ENCODE data around the gene RHOG. TPM values are rescaled to one million over a fixed set of nuclear protein-coding genes. Genes with fewer than 3 reads are reported as not detected.
A peak's percentile ranks its signal among the peaks of the same experiment; 100 is the strongest.

The RHOG gene
- total and polyA plus RNA-seq, 2 experiments from 2014 or later = 18.0 to 36.9 TPM

- Histone ChIP-seq H3K9me3 (ENCODE audit: low read depth) (no peaks in the 10 kb centered on the region), H2AFZ (peak overlapping the region; percentile 5), H3K4me3 (peak overlapping the region; percentile 38), H3K4me1 (ENCODE audit: insufficient read depth) (peaks cover 13% of the 10 kb centered on the region), H4K20me1 (ENCODE audit: insufficient read depth, poor library complexity, severe bottlenecking) (peaks cover 34% of the 10 kb centered on the region), H3K36me3 (replicated peaks; ENCODE audit: insufficient read depth, low read depth) (no peaks in the 10 kb centered on the region), H3K9me2 (replicated peaks; ENCODE audit: insufficient read depth) (no peaks in the 10 kb centered on the region), H3K27ac (peak overlapping the region; percentile 94), H3K79me2 (peaks cover 53% of the 10 kb centered on the region), H3K4me2 (peak overlapping the region; percentile 97), H3K27me3 (no peaks in the 10 kb centered on the region)
- TF ChIP-seq EZH2phosphoT487 (IDR thresholded peaks at IDR 0.05; ENCODE audit: low read depth, severe bottlenecking, unreplicated experiment) = no peak
- no peak for TF ChIP-seq CTCF (IDR thresholded peaks at IDR 0.05; ENCODE audit: poor library complexity)
- no peak for TF ChIP-seq EZH2 (IDR thresholded peaks at IDR 0.05; ENCODE audit: borderline replicate concordance)
- WGBS (ENCODE audit: low lambda C conversion rate, missing lambda C conversion rate) = 3% methylated on average over 21 of the region's 26 CpGs
- DNase-seq (ENCODE audit: low spot score) = peak; percentile 80
Measured at GRCh38 chr11:3796801-3797328, 43.9 kb downstream of the RHOG start.

GRCh38 chr11:3796346-3796745 lies 44.4 kb downstream of the RHOG start:
- Histone ChIP-seq H4K20me1 (ENCODE audit: insufficient read depth, poor library complexity, severe bottlenecking) (peaks cover 39% of the 10 kb centered on the region), H3K4me2 (peak overlapping the region; percentile 97), H3K79me2 (peaks cover 58% of the 10 kb centered on the region), H2AFZ (no peak overlapping the region), H3K27me3 (no peaks in the 10 kb centered on the region), H3K27ac (peak overlapping the region; percentile 94), H3K9me2 (replicated peaks; ENCODE audit: insufficient read depth) (no peaks in the 10 kb centered on the region), H3K36me3 (replicated peaks; ENCODE audit: insufficient read depth, low read depth) (no peaks in the 10 kb centered on the region), H3K4me1 (ENCODE audit: insufficient read depth) (peaks cover 13% of the 10 kb centered on the region), H3K9me3 (ENCODE audit: low read depth) (no peaks in the 10 kb centered on the region), H3K4me3 (peak overlapping the region; percentile 38)
- TF ChIP-seq CTCF (IDR thresholded peaks at IDR 0.05; ENCODE audit: poor library complexity) = no peak
- no peak for TF ChIP-seq EZH2 (IDR thresholded peaks at IDR 0.05; ENCODE audit: borderline replicate concordance)
- no peak for TF ChIP-seq EZH2phosphoT487 (IDR thresholded peaks at IDR 0.05; ENCODE audit: low read depth, severe bottlenecking, unreplicated experiment)
- no peak for DNase-seq (ENCODE audit: low spot score)
- WGBS (ENCODE audit: low lambda C conversion rate, missing lambda C conversion rate) = 21% methylated on average over 14 of the region's 14 CpGs

GRCh38 chr11:3796002-3796311 lies 44.8 kb downstream of the RHOG start:
- Histone ChIP-seq H4K20me1 (ENCODE audit: insufficient read depth, poor library complexity, severe bottlenecking) (peaks cover 39% of the 10 kb centered on the region), H3K27ac (peak overlapping the region; percentile 94), H3K4me1 (ENCODE audit: insufficient read depth) (peaks cover 13% of the 10 kb centered on the region), H3K9me2 (replicated peaks; ENCODE audit: insufficient read depth) (no peaks in the 10 kb centered on the region), H3K9me3 (ENCODE audit: low read depth) (no peaks in the 10 kb centered on the region), H3K36me3 (replicated peaks; ENCODE audit: insufficient read depth, low read depth) (no peaks in the 10 kb centered on the region), H3K4me3 (peak overlapping the region; percentile 38), H3K27me3 (no peaks in the 10 kb centered on the region), H3K79me2 (peaks cover 62% of the 10 kb centered on the region), H3K4me2 (peak overlapping the region; percentile 97), H2AFZ (no peak overlapping the region)
- no peak for DNase-seq (ENCODE audit: low spot score)
- WGBS (ENCODE audit: low lambda C conversion rate, missing lambda C conversion rate) = 48% methylated on average over 6 of the region's 6 CpGs
- no peak for TF ChIP-seq CTCF (IDR thresholded peaks at IDR 0.05; ENCODE audit: poor library complexity)
